ENCODE measurements around the gene ACHE. TPM values are rescaled to one million over a fixed set of nuclear protein-coding genes. Genes with fewer than 3 reads are reported as not detected.

The ACHE gene
- total and polyA plus RNA-seq, 2 of the 13 experiments (the other 11 are each of a cell fraction or from before 2014, with no cell fraction given): 0.18 to 0.40 TPM

GRCh38 chr7:100873599-100874299 is 21.9 kb downstream of the ACHE start (continued):
- TF ChIP-seq ZNF253 (CRISPR knock-in tag; IDR thresholded peaks at IDR 0.05; ENCODE audit: borderline replicate concordance): 0 out of 2 replicates have a peak, but pooled peaks have one; percentile 58
- no peak for TF ChIP-seq PITX1 (CRISPR knock-in tag; IDR thresholded peaks at IDR 0.05)
- no peak for TF ChIP-seq BRD4 (CRISPR knock-in tag; IDR thresholded peaks at IDR 0.05)
- TF ChIP-seq TEF (CRISPR knock-in tag; IDR thresholded peaks at IDR 0.05): no peak
- TF ChIP-seq ZNF616 (CRISPR knock-in tag; IDR thresholded peaks at IDR 0.05; ENCODE audit: low read depth): no peak
- TF ChIP-seq ZBTB44 (CRISPR knock-in tag; IDR thresholded peaks at IDR 0.05): no peak
- TF ChIP-seq SNAPC4 (CRISPR knock-in tag; IDR thresholded peaks at IDR 0.05): no peak
- TF ChIP-seq ZNF737 (CRISPR knock-in tag; IDR thresholded peaks at IDR 0.05; ENCODE audit: borderline replicate concordance): 0 out of 2 replicates have a peak, but pooled peaks have one; percentile 3
- TF ChIP-seq ATF3 (CRISPR knock-in tag; IDR thresholded peaks at IDR 0.05): no peak
- no peak for TF ChIP-seq ZNF34 (CRISPR knock-in tag; IDR thresholded peaks at IDR 0.05; ENCODE audit: borderline replicate concordance)
- no peak for TF ChIP-seq TEAD2 (CRISPR knock-in tag; IDR thresholded peaks at IDR 0.05)
- TF ChIP-seq RNF219 (CRISPR knock-in tag; IDR thresholded peaks at IDR 0.05): no peak

Measured in HepG2 (cell line).